Non-pigmented ciliary epithelial cell (primary cell): ENCODE measurements around the gene RUNX3.
"Not testable (repeated sequence)": the region's sequence is repeated elsewhere in the genome, so short reads cannot be mapped to it uniquely, and the experiment has no call there.

Source experiments
- DNase-seq: peaks from one replicate; pipeline ENCODE4 v3.0.0-alpha.2; 2010; ENCODE audit warnings: low read depth

Gene RUNX3

DNA sequence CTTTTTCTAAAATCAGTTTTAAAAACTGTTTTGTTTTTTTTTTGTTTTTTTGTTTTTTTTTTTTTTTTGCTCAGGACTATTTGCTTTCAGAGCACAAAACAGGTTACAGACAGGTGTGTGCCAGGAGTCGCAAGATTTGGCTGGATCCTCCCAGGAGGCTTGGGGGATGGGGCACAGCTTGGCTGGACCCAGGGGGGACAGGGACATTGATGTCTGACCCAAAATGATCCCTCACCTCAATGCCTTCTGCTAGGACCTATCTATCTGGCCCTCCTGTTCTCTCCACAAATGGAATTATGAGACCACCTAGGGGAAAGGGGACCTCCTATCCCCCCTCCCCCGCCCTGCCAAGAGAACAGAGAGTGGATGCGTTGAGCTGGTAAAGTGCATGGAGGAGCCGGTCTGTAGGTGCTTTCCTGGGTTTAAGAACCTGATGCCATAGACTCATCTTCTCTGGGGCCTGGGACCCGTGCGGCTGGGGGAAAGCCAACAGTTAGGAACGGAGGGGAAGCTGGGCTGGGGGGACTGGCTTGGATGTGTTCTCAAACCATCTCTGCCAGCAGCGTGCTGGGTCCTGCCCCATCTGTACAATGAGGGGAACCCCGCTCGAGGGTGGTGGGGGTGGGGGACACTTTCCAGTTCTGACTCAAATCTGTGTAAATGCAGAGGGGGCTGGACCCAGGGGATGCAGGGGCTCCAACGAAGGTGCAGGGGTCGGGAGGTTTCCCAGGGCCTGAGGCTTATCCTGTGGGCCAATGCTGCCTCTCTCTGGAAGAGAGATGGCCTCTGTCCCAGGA, 28.9 kb downstream of the RUNX3 start:
- no peak for DNase-seq

DNA sequence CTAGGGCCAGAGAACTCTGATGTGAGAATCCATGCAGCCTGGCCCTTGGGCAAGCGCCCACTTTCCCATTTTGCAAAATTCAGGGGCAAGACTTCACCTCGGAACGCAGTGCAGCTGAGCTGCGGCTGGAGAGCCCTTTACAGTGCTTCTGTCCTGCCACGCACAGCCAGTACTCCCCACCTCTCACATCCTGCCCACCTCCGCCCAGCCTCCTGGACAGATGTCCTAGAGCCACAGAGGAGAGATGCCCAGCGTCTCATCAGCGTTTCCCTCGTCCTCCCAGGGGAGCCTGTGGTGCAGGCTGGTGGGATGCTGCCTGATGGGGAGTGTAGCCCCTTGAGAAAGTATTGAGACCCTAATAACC, 29.6 kb downstream of the RUNX3 start:
- DNase-seq: no peak

DNA sequence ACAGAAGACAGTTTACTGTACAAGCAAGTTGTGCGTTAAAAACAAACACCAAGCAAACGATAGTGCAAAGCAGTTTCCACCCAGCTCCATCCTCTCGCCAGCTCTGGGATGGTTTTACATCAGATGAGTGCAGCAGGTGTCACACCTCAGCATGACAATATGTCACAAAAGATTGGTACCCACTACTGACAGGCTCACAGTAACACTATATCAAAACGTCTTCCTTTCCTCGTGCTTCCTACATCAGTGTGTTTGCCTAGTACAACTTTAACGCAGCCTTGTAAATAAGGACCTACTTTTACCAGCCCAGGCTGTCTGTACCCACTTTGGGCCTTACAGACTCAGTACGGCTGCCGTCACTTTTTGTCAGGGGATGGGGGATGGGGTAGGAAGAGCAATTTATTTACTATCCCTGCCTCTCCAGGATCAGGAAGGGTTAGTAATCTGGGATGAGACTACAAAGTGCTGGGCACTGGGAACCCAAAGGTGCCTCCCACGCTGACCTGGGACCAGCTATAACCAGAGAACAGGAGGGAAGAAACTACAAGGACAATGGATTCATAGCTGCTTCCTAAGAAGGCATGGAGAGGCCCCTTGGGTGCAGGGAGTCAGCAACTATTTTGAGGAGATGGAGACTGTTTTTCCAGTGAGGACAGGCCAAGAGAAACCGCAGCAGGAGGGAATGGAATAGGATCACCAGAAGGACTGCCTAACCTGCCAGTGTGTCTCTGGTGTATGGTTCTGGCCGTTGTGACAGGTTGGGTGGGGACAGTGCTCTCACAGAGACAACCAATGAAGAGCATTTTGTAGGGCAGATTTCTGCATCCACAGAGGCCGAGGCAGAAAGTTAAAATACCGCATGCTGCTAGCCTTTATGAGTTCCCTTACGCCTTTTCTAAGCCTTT, 30.2 kb downstream of the RUNX3 start:
- DNase-seq: no peak

DNA sequence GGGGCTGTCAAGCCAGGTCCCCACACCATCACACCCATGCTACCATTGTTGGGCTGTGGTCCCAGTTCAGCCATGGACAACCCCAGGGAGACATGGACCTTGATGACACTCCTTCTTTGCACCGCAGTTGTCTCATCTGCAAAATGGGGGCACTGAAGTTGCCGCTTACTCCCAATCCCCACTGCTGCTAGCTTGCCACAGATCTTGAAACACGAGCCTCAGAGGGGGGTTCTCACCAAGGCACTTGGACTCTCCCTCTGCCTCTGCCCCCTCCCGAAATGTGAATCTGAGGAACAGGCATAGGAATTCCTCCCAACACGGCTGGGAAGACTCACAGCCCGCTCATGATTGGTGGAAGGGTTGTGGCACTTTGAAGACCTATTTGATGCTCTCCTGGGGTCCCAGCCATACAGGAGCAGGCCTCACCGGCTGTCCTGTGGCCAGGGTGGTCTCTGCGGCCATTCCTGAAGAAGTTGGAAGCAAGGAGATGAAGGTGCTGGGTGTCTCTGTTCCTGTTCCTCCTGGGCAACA, 31.1 kb downstream of the RUNX3 start:
- DNase-seq: no peak

DNA sequence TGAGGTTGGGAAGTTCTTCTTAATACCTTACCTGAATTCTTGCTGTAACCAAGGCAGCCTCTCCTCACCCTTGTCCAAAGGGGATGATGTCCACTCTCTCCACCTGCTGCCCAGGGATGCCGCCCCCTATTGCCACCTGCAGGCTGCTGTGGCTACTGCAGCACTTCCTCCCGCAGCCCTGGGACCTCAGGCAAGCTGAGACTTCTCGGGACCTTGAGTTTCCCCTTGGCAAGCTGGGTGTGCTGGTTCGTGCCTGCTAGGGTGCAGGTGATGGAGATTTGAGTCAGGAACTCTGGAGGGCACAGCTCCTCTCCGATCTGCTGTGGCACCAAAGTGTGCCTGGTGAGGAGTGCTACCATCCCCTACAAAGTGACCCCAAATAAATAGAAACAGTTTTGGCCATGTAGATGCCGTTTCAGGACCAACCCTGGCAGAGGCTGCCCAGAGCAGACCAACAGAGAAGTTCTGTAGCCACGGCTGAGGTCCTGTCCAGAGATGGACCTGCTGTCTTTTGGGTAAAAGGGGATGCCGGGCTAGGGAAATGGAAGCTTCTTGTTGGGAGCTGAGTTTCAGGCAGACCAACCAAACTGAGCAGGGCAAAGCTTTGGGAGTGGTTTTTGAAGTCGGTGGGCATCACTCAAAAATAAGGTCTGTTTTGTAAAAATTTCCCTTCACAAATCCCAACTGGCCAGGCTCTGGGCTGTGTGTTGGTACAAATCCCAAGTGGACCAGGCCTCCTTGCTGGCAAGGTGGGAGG, 31.7 kb downstream of the RUNX3 start:
- no peak for DNase-seq

DNA sequence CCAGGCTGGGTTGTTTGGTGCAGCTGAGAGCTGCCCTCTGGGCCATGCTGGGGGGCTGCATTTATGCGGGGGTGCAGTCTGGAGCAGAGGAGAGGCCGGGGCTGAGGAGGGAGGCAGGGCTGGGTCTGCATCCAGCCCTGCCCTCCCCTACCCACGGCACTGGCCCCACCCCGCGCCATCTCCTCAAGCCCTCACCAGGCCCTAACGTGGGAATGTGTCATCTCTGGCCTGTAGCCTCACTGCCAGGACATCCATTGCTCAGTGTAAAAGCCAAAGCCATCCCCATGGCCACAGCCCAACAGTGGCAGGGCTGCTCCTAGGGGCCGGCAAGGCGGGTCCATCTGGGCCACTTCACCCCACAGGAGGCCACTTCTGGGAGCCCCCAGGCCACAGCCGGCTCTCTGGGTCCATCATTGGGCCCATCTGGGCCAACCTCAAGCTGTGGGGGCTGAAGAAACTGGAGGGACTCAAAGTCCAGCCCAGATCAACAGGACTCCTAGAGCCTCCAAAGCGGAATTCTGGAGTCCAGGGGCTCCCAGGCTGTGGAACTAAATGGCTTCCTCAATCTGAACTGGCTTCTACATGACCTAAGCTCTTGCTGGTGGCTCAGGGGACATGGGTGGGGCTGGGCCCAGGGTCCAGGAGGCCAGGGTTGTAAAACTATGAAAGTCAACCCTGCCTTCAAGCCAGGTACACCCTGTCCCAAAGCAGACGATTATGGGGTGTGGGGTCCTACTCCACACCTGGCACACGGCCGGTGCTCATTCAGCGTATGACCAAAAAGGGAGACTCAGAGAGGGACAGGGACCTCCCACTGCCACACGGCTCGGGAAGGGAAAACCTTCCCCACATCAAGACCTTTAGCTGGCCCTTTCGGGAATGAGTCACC, 32.6 kb downstream of the RUNX3 start:
- no peak for DNase-seq

DNA sequence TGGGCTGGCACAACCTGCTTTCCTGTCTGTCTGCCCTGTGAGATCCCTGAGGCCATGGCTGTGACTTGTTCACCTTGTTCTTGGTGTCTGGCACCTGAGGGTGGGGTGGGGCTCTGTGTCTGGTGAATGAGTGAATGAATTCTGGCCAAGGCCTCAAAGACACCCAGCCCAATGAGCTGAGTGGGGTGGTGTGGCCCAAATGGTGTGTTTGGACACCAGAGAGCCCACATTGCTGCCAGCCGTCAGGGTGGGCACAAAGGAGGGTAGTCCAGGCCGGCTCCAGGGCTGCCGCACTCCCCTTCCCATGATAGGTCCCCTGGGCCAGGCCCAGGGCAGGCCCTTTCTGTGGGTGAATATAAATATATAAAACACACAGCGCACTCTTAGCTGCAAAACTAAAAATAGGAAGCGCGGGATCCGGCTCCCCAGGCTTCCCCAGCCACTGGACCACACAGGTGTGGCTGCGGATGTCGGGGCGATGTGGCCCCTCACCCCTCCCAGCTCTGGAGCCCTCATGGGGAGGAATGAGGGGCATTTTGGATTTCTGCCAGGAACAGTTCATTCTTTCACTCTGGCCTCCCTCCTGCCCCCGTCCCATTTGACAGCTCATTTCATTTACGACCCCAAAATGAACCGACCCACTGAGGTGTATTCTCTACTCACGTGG, 33.3 kb downstream of the RUNX3 start:
- DNase-seq: no peak

DNA sequence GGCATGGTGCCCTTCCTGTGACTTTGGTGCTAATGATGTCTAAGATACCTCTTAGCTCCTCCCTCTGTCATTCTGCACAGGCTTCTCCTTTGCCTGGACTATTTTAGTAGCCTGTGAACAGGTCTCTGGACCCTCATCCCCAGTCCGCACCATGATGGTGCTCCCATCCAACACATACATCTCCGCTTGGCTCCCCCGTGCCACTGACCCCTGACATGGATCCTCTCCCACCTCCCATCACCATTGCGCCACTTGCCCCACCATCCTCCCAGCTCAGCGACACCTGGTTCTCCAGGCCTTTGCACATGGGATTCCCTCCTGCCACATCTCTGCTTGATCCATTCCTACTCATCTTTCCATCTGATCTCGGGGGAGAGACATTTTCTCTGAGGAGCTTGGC, 33.9 kb downstream of the RUNX3 start:
- DNase-seq: no peak

DNA sequence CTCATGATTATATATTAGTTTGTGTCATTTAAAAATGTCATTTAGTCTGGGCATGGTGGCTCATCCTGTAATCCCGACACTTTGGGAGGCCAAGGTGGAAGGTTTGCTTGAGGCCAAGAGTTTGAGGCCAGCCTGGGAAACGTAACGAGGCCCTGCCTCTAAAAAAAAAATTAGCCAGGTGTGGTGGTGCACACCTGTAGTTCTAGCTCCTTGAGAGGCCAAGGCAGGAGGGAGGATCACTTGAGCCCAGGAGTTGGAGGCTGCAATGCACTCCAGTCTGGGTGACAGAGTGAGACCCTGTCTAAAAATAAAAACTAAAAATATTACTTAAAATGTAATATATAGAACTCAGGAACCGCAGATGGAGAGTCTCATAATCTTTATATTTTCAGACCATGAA, 34.6 kb downstream of the RUNX3 start:
- DNase-seq: no peak

DNA sequence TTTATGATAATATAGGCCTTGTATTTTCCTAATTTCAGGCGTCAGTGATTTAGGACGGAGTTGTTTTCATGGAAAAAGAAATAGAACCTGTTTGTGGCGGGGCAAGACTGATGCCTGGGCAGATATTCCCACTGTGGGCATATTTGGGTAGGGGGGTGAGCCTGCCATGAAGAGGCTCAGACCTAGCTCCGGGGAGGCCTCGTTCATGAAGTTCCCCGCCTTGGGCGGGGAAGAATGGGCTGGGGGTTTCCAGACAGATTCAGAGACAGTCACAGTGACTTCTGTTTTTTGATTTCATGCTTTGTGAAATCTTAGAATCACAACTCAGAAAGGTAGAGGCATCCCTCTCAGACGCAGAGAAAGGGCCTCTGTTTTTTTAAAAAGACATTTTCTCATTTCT, 36.1 kb downstream of the RUNX3 start:
- DNase-seq: no peak

DNA sequence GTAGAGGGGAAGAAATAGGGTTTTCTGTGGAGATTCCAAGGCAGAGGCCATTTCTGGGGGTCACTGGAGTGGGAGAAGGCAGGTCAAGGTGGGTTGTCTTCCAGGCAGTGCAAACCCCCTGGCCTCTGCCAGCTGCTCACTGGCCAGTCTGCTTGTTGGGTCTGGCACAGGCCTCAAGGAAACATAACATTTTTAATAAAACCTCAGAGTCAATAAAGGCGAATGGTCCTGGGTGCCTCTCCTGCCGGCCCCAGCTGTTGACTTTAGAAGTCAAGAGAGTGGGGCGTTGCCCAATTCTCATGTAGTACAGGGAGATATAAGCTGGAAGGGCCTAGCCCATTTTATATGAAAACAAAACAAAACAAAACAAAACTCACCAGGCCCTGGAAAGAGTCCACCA, 36.6 kb downstream of the RUNX3 start:
- no peak for DNase-seq

DNA sequence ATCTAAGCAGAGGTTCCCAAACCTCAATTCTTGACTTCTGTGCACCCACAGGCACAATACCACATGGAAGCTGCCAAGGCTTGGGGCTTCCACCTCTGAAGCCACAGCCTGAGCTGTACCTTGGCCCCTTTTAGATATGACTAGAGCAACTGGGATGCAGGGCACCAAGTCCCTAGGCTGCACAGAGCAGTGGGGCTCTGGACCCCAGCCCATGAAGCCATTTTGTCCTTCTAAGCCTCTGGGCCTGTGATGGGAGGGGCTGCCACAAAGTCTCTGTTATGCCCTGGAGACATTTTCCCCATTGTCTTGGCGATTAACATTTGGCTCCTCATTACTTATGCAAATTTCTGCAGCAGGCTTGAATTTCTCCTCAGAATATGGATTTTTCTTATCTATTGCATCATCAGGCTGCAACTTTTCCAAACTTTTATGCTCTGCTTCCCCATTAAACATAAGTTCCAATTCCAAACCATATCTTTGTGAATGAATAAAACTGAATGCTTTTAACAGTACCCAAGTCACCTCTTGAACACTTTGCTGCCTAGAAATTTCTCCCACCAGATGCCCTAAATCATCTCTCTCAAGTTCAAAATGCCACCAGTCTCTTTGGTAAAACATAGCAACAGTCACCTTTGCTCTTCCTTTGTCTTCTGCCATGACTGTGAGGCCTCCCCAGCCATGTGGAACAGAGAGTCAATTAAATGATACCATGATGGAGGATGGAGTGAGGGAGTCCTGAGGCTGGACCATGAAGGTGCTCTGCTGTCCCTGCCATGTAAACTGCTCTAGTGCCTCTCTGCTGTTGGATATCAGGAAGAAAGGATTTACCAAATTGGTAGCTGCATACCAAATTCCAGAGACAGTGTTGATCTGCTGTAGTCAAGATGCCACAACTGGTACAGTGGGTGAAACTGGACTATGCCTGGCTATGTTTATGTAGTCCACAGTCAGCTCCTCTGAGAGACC, 37.6 kb downstream of the RUNX3 start:
- DNase-seq: no peak

DNA sequence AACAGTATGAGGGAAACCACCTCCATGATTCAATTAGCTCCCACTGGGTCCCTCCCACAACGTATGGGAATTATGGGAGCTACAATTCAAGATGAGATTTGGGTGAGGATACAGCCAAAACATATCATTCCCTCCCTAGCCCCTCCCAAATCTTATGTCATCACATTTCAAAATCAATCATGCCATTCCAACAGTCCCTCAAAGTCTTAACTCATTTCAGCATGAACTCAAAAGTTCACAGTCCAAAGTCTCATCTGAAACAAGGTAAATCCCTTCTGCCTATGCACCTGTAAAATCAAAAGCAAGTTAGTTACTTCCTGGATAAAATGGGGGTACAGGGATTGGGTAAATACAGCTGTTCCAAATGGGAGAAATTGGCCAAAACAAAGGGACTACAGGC, 38.7 kb downstream of the RUNX3 start:
- DNase-seq: not testable (repeated sequence)

DNA sequence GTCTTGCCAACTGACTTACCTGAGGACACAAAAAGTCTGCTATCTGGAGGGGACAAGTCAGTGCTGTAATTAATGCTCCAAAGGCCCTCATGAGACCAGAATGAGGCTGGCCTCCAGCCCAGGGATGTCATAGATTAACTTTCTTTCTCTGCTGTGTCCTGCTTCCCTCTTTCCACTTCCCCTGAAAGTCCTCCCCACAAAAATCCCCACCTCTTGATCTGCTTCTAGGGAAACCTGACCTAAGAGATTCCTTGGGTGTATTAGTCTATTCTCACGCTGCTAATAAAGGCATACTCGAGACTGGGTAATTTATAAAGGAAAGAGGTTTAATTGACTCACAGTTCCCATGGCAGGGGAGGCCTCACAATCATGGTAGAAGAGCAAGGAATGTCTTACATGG, 39.2 kb downstream of the RUNX3 start:
- no peak for DNase-seq

DNA sequence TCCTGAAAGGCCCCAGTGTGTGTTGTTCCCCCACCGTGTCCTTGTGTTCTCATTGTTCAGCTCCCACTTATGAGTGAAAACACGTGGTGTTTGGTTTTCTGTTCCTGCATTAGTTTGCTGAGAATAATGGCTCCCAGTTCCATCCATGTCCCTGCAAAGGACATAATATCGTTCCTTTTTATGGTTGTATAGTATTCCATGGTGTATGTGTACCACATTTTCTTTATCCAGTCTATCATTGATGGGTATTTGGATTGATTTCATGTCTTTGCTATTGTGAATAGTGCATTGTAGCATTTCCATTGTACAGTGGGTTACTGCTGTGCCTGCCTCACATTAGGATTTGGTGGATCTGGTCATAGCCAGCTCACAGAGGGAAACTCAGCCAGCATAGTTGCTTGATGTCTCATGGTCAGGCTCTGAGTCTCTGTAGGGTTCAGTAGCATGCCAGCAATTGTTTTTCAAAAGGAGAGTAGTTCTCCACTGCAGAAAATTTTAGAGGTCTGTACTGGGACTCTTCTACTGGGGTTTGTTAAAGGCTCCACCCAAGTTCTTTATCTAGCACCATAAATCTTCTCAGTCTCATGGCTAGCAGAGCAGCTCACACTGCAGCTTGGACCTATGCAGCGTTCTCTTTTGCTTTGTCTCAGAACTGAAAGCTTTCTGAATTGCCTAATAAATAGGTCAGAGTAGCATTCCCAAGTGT, 41.0 kb downstream of the RUNX3 start:
- DNase-seq: no peak

DNA sequence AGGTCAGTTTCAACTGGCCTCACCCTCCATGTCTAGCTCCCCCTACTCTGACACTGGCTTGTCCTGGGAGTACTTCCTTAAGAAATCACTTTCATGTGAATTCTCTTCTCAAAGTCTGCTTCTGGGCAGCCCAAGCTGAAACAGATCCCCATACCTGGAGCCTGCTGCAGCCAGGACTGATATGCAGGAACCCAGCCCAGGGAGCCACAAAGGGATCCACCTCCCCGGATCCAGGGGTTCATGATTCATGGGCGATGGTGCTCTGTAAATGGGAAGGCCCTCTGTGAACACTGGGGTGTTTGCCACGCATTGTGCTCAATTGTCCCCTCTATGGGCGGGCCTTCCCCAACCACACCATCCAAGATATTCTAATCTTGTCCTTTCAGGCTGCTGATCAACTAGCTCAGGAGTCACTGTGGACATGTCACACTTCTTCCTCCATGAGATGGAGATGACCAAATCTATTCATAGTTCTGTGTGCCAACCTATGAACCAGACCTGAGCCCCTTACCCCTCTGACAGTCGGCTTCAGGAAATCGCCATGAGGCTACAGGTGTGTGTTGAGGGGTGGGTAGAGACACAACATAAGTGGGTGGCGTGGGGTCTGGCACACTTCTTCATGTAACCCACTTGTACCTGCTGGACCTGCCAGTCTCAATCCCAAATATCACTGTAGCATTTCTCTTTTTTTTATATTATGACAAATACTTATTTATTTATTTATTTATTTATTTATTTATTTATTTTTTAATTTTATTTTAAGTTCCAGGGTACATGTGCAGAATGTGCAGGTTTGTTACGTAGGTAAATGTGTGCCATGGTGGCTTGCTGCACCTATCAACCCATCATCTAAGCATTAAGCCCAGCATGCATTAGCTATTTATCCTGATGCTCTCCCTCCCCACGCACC, 41.8 kb downstream of the RUNX3 start:
- no peak for DNase-seq

DNA sequence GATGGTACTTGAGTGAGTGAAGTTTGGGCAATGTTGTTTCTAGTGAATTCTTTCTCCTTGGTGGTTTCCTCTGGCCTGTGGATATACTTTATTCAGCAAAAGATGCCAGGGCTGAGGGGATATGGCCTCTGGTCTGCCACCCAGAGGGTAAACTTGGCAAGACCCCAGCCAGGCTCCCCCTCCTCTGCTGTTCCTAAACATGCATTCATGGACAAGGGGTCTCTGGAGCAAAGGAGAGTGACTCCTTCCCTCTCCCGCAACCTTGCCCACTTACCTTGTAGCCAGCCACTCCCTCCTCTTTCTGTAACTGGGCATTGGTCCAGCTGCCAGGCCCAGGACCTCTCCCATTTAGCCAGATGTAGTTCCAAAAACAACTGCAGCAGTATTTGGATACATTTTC, 43.8 kb downstream of the RUNX3 start:
- no peak for DNase-seq

DNA sequence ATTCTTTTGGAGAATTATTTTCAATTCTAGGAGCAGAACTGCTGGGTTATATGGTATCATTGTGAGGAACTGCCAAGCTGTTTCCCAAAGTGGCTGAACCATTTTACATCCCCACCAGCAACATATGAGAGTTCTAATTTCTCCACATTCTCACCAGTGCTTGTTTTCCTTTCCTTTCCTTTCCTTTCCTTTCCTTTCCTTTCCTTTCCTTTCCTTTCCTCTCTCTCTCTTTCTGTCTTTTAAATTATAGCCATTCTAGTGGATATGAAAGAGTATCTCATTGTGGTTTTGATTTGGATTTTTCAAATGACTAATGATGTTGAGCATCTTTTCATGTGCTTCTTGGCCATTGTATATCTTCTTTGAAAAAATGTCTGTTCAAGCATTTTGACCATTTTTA, 45.3 kb downstream of the RUNX3 start:
- DNase-seq: no peak
